ENCODE measurements around the gene EXD2.

The EXD2 gene

GRCh38 chr14:69285661-69286255 is 94.5 kb downstream of the EXD2 start:
- Histone ChIP-seq H3K4me3 (replicated peaks; ENCODE audit: insufficient read depth, low read length) (no peak overlapping the region), H3K27ac (replicated peaks) (no peak overlapping the region), H3K27me3 (ENCODE audit: insufficient read depth, poor library complexity, severe bottlenecking) (no peaks in the 10 kb centered on the region)
- TF ChIP-seq SPI1 (IDR thresholded peaks at IDR 0.05; ENCODE audit: borderline replicate concordance, low read depth) = no peak
- no peak for TF ChIP-seq CTCF (IDR thresholded peaks at IDR 0.05; ENCODE audit: insufficient read depth, low read length)
- no peak for TF ChIP-seq GABPA (IDR thresholded peaks at IDR 0.05; ENCODE audit: low read depth)
- TF ChIP-seq REST (IDR thresholded peaks at IDR 0.05; ENCODE audit: insufficient replicate concordance, low read depth) = no peak
- TF ChIP-seq POLR2AphosphoS5 (IDR thresholded peaks at IDR 0.05; ENCODE audit: low read depth) = no peak
- no peak for DNase-seq (ENCODE audit: low read depth in 1 of 2, low spot score in 1 of 2)

GRCh38 chr14:69287098-69288010 is 96.1 kb downstream of the EXD2 start:
- Histone ChIP-seq H3K4me3 (replicated peaks; ENCODE audit: insufficient read depth, low read length) (no peak overlapping the region), H3K27me3 (ENCODE audit: insufficient read depth, poor library complexity, severe bottlenecking) (no peaks in the 10 kb centered on the region), H3K27ac (replicated peaks) (no peak overlapping the region)
- no peak for DNase-seq (ENCODE audit: low read depth in 1 of 2, low spot score in 1 of 2)
- TF ChIP-seq CTCF (IDR thresholded peaks at IDR 0.05; ENCODE audit: insufficient read depth, low read length) (no peak), SPI1 (IDR thresholded peaks at IDR 0.05; ENCODE audit: borderline replicate concordance, low read depth) (no peak), REST (IDR thresholded peaks at IDR 0.05; ENCODE audit: insufficient replicate concordance, low read depth) (no peak), POLR2AphosphoS5 (IDR thresholded peaks at IDR 0.05; ENCODE audit: low read depth) (no peak), GABPA (IDR thresholded peaks at IDR 0.05; ENCODE audit: low read depth) (no peak)

- TF ChIP-seq GABPA (IDR thresholded peaks at IDR 0.05; ENCODE audit: low read depth) (no peak), SPI1 (IDR thresholded peaks at IDR 0.05; ENCODE audit: borderline replicate concordance, low read depth) (no peak), POLR2AphosphoS5 (IDR thresholded peaks at IDR 0.05; ENCODE audit: low read depth) (no peak), REST (IDR thresholded peaks at IDR 0.05; ENCODE audit: insufficient replicate concordance, low read depth) (no peak), CTCF (IDR thresholded peaks at IDR 0.05; ENCODE audit: insufficient read depth, low read length) (no peak)
- no peak for DNase-seq (ENCODE audit: low read depth in 1 of 2, low spot score in 1 of 2)
- H3K27me3 ChIP-seq (ENCODE audit: insufficient read depth, poor library complexity, severe bottlenecking) = no peaks in the 10 kb centered on the region
Observed at GRCh38 chr14:69288011-69288771, 96.9 kb downstream of the EXD2 start.

More at GRCh38 chr14:69288011-69288771, 96.9 kb downstream of the EXD2 start:
- Histone ChIP-seq H3K27ac (replicated peaks) (no peak overlapping the region), H3K4me3 (replicated peaks; ENCODE audit: insufficient read depth, low read length) (no peak overlapping the region)
